SK-N-SH treated with all-trans-retinoic acid at 6 μM for 48 hours (cell line): Measurements from ENCODE around the gene TTLL13.
A peak's percentile ranks its signal among the peaks of the same experiment; 100 is the strongest.

Experiments used
- ATAC-seq: fragments of 200-7000 bp; cut with Tn5 transposase; 3 replicates; pipeline ENCODE4 v1.9.1; 2020; ENCODE audit warnings: mild to moderate bottlenecking, moderate library complexity
- ARNTL ChIP-seq: fragments of 450-650 bp; formaldehyde crosslinking; IDR thresholded peaks from 2 replicates; pipeline ENCODE4 v1.5.0; 2020; ENCODE audit warnings: low read depth, mild to moderate bottlenecking, moderate library complexity, borderline replicate concordance
- CSDC2 ChIP-seq: fragments of 250-450 bp; sonication (Bioruptor Pico); IDR thresholded peaks from 2 replicates; pipeline ENCODE4 v1.5.0; 2020; ENCODE audit warnings: mild to moderate bottlenecking, moderate library complexity
- ESRRG ChIP-seq: fragments of 250-450 bp; sonication (Bioruptor Pico); IDR thresholded peaks from 2 replicates; pipeline ENCODE4 v1.6.1; 2021; ENCODE audit warnings: mild to moderate bottlenecking
- GLIS3 ChIP-seq: fragments of 250-450 bp; sonication (Bioruptor Pico); IDR thresholded peaks from 2 replicates; pipeline ENCODE4 v1.5.0; 2020; ENCODE audit warnings: mild to moderate bottlenecking, moderate library complexity
- ISL1 ChIP-seq: fragments of 250-450 bp; sonication (Bioruptor Pico); IDR thresholded peaks from 2 replicates; pipeline ENCODE4 v2.1.2; 2022; ENCODE audit warnings: mild to moderate bottlenecking, moderate library complexity
- OSR1 ChIP-seq: fragments of 250-450 bp; sonication (Bioruptor Pico); IDR thresholded peaks from 2 replicates; pipeline ENCODE4 v1.8.0; 2022; ENCODE audit warnings: moderate library complexity, mild to moderate bottlenecking, inconsistent platforms
- PPARA ChIP-seq: fragments of 250-450 bp; sonication (Bioruptor Pico); IDR thresholded peaks from 2 replicates; pipeline ENCODE4 v1.5.0; 2020; ENCODE audit warnings: mild to moderate bottlenecking, borderline replicate concordance
- RARB ChIP-seq: fragments of 250-450 bp; sonication (Bioruptor Pico); IDR thresholded peaks from 2 replicates; pipeline ENCODE4 v1.8.0; 2021; ENCODE audit warnings: mild to moderate bottlenecking, moderate library complexity
- SNAI2 ChIP-seq: fragments of 250-450 bp; sonication (Bioruptor Pico); IDR thresholded peaks from 2 replicates; pipeline ENCODE4 v1.5.0; 2020; ENCODE audit warnings: mild to moderate bottlenecking, moderate library complexity
- TCF4 ChIP-seq: fragments of 250-450 bp; sonication (Bioruptor Pico); IDR thresholded peaks from 2 replicates; pipeline ENCODE4 v1.8.0; 2021; ENCODE audit warnings: mild to moderate bottlenecking, moderate library complexity, borderline replicate concordance
- TOX ChIP-seq: fragments of 250-450 bp; sonication (Bioruptor Pico); IDR thresholded peaks from 2 replicates; pipeline ENCODE4 v1.8.0; 2021; ENCODE audit warnings: mild to moderate bottlenecking, moderate library complexity, borderline replicate concordance
- ZC3H10 ChIP-seq: fragments of 250-450 bp; sonication (Bioruptor Pico); IDR thresholded peaks from 2 replicates; pipeline ENCODE4 v1.5.1; 2021; ENCODE audit warnings: mild to moderate bottlenecking, moderate library complexity
- ZFP3 ChIP-seq: fragments of 250-450 bp; sonication (Bioruptor Pico); IDR thresholded peaks from 2 replicates; pipeline ENCODE4 v1.5.0; 2020; ENCODE audit warnings: mild to moderate bottlenecking, moderate library complexity
- ZNF565 ChIP-seq: fragments of 450-650 bp; formaldehyde crosslinking; conservative IDR thresholded peaks from 2 replicates; pipeline ENCODE4 v1.5.0; 2020; ENCODE audit warnings: low read depth, mild to moderate bottlenecking, moderate library complexity
- ZNF70 ChIP-seq: fragments of 450-650 bp; formaldehyde crosslinking; IDR thresholded peaks from 2 replicates; pipeline ENCODE4 v1.5.0; 2020; ENCODE audit warnings: mild to moderate bottlenecking, moderate library complexity
- TF ChIP-seq, protein P1 (sequence below): fragments of 250-450 bp; sonication (Bioruptor Pico); IDR thresholded peaks from 2 replicates; pipeline ENCODE4 v1.5.1; 2020; ENCODE audit warnings: low read depth, mild to moderate bottlenecking, moderate library complexity
- TF ChIP-seq, protein P2 (sequence below): fragments of 250-450 bp; sonication (Bioruptor Pico); IDR thresholded peaks from 2 replicates; pipeline ENCODE4 v1.8.0; 2021; ENCODE audit warnings: low read depth, mild to moderate bottlenecking, moderate library complexity, borderline replicate concordance
- TF ChIP-seq, protein P3 (sequence below): fragments of 250-450 bp; sonication (Bioruptor Pico); IDR thresholded peaks from 2 replicates; pipeline ENCODE4 v1.5.0; 2020; ENCODE audit warnings: mild to moderate bottlenecking, moderate library complexity
- TF ChIP-seq, protein P4 (sequence below): fragments of 250-450 bp; sonication (Bioruptor Pico); IDR thresholded peaks from 2 replicates; pipeline ENCODE4 v1.5.1; 2021; ENCODE audit warnings: mild to moderate bottlenecking, moderate library complexity

Gene TTLL13

DNA sequence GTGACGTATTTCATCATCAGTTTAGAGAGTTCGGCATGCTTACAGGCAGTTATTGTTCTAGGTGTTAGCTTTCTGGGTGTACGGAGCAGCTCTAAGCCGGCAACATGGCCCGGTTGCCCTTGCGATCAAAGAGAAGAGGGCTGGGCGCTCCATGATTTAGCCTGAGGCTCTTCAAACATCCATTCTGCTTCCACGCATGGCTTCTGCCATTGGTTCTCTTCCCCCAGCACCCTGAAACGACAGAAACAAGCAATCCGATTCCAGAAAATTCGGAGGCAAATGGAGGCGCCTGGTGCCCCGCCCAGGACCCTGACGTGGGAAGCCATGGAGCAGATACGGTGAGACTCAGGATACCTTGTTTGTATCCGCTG, 16.7 kb downstream of the TTLL13 start (continued):
- TF ChIP-seq OSR1 (CRISPR knock-in tag) (no peak), CSDC2 (CRISPR knock-in tag) (no peak), ZC3H10 (CRISPR knock-in tag) (no peak)
- TF ChIP-seq, all 23 proteins: peak for 0

DNA sequence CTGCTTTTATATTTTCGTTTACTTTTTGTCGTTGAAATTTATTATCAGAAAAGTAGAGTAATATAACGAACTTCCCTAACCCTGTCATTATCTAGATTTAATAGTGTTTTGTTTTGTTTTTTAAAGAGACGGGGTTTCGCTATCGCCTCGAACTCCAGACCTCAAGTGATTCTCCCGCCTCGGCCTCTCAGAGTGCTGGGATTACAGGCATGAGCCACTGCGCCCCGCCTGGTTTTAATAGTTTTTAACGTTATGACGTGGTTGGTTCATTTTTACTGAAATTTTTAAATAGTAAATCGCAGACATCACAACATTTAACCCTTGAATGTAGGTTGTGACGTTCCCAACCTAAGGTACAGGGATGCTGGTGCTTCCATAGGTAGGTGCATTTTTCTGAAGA, 17.1 kb downstream of the TTLL13 start:
- TF ChIP-seq TCF4, result no peak
- 0 out of 3 replicates have a peak, but pooled peaks have one; percentile 10 for ATAC-seq

DNA sequence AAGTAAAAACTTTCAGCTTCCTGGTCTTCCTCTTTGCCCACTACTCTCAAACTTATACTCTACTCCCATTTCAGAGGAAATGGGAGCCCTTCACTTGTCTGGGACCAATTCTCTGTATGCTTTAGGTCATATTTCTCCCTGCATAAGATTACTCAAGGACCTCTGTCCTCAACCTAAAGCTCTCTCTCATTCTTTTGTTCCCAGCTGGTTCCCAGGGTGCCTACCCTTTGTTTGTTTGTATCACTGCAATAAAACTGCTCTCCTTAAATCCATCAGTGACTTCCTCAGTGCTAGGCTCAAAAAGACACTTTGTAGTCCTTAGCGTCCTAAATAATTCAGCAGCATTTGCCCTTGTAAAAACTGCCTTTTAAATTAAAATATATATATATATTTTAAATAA, 19.1 kb downstream of the TTLL13 start:
- ATAC-seq, result no peak
- TF ChIP-seq, protein P1, sequence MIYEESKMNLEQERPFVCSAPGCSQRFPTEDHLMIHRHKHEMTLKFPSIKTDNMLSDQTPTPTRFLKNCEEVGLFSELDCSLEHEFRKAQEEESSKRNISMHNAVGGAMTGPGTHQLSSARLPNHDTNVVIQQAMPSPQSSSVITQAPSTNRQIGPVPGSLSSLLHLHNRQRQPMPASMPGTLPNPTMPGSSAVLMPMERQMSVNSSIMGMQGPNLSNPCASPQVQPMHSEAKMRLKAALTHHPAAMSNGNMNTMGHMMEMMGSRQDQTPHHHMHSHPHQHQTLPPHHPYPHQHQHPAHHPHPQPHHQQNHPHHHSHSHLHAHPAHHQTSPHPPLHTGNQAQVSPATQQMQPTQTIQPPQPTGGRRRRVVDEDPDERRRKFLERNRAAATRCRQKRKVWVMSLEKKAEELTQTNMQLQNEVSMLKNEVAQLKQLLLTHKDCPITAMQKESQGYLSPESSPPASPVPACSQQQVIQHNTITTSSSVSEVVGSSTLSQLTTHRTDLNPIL, result no peak
- TF ChIP-seq GLIS3 (CRISPR knock-in tag) (no peak), ZFP3 (CRISPR knock-in tag) (no peak), SNAI2 (CRISPR knock-in tag) (no peak), ARNTL (no peak), ESRRG (CRISPR knock-in tag) (no peak), ZC3H10 (CRISPR knock-in tag) (no peak), CSDC2 (CRISPR knock-in tag) (no peak)
- TF ChIP-seq, protein P2, sequence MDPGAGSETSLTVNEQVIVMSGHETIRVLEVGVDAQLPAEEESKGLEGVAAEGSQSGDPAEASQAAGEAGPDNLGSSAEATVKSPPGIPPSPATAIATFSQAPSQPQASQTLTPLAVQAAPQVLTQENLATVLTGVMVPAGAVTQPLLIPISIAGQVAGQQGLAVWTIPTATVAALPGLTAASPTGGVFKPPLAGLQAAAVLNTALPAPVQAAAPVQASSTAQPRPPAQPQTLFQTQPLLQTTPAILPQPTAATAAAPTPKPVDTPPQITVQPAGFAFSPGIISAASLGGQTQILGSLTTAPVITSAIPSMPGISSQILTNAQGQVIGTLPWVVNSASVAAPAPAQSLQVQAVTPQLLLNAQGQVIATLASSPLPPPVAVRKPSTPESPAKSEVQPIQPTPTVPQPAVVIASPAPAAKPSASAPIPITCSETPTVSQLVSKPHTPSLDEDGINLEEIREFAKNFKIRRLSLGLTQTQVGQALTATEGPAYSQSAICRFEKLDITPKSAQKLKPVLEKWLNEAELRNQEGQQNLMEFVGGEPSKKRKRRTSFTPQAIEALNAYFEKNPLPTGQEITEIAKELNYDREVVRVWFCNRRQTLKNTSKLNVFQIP (CRISPR knock-in tag), result no peak
- TF ChIP-seq, protein P3, sequence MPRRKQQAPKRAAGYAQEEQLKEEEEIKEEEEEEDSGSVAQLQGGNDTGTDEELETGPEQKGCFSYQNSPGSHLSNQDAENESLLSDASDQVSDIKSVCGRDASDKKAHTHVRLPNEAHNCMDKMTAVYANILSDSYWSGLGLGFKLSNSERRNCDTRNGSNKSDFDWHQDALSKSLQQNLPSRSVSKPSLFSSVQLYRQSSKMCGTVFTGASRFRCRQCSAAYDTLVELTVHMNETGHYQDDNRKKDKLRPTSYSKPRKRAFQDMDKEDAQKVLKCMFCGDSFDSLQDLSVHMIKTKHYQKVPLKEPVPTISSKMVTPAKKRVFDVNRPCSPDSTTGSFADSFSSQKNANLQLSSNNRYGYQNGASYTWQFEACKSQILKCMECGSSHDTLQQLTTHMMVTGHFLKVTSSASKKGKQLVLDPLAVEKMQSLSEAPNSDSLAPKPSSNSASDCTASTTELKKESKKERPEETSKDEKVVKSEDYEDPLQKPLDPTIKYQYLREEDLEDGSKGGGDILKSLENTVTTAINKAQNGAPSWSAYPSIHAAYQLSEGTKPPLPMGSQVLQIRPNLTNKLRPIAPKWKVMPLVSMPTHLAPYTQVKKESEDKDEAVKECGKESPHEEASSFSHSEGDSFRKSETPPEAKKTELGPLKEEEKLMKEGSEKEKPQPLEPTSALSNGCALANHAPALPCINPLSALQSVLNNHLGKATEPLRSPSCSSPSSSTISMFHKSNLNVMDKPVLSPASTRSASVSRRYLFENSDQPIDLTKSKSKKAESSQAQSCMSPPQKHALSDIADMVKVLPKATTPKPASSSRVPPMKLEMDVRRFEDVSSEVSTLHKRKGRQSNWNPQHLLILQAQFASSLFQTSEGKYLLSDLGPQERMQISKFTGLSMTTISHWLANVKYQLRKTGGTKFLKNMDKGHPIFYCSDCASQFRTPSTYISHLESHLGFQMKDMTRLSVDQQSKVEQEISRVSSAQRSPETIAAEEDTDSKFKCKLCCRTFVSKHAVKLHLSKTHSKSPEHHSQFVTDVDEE (CRISPR knock-in tag), result no peak

DNA sequence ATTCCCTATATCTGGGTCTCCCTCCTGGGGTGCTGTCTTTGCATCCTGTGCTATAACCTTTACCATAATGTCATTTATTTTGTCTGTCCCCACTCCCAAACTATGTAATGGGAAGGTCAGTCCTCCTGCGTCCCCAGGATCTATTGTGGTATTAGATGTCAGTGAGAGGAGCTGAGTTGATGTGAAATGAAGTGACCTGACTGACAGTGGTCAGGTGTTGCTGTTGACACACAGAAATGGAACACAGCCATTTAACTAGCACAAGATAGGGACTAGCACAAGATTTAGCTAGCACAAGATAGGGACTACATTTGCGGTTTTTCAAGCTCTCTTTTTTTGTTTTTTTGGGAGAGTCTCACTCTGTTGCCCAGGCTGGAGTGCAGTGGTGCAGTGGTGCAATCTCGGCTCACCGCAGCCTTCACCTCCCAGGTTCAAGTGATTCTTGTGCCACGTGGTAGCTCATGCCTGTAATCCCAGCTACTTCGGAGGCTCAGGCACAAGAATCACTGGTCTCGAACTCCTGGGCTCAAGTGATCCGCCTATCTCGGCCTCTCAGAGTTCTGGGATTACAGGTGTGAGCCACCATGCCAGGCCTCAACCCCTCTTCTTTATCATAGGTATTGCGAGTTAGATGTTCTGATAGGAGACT, 21.3 kb downstream of the TTLL13 start:
- TF ChIP-seq, protein P2 (CRISPR knock-in tag), result no peak
- TF ChIP-seq GLIS3 (CRISPR knock-in tag), result no peak
- no peak for TF ChIP-seq ISL1 (CRISPR knock-in tag)
- TF ChIP-seq TOX, result no peak
- no peak for TF ChIP-seq ARNTL
- ATAC-seq, result no peak

DNA sequence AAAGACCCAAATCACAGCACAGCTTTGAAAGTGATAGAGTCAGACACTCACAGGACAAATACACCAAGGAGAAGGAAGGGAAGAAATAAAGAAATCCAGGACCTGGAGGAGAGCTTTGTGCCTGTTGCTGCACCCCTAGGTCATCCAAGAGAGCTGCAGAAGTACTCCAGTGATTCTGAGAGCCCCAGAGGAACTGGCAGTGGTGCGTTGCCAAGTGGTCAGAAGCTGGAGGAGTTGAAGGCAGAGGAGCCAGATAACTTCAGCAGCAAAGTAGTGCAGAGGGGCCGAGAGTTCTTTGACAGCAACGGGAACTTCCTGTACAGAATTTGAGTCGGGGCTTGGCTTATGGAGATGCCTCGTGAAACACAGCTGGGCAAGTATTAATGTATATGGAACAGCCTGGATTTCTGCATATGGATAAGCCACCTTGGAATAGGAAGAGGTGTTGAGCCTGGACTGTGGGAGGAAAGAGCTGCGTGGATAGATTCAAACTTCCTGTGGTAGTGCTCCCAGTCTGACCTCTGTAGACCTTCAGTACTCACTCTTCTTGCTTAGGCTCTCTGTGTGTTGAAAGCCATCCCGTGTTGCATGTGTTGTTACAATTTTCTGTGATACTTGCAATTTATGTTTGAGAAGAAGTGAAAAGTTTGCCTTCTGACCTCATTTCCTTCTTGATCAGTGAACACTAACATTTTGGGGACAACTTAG, 22.3 kb downstream of the TTLL13 start:
- ATAC-seq, result no peak
- TF ChIP-seq ZFP3 (CRISPR knock-in tag), result no peak
- no peak for TF ChIP-seq TCF4
- TF ChIP-seq, protein P2 (CRISPR knock-in tag), result no peak
- no peak for TF ChIP-seq GLIS3 (CRISPR knock-in tag)
- TF ChIP-seq RARB, result no peak
- no peak for TF ChIP-seq ESRRG (CRISPR knock-in tag)
- no peak for TF ChIP-seq ZNF565 (CRISPR knock-in tag)
- no peak for TF ChIP-seq PPARA (CRISPR knock-in tag)
- TF ChIP-seq, protein P4, sequence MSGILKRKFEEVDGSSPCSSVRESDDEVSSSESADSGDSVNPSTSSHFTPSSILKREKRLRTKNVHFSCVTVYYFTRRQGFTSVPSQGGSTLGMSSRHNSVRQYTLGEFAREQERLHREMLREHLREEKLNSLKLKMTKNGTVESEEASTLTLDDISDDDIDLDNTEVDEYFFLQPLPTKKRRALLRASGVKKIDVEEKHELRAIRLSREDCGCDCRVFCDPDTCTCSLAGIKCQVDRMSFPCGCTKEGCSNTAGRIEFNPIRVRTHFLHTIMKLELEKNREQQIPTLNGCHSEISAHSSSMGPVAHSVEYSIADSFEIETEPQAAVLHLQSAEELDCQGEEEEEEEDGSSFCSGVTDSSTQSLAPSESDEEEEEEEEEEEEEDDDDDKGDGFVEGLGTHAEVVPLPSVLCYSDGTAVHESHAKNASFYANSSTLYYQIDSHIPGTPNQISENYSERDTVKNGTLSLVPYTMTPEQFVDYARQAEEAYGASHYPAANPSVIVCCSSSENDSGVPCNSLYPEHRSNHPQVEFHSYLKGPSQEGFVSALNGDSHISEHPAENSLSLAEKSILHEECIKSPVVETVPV (CRISPR knock-in tag), result no peak
- TF ChIP-seq ISL1 (CRISPR knock-in tag), result no peak
- TF ChIP-seq ZC3H10 (CRISPR knock-in tag), result no peak
- TF ChIP-seq ZNF70 (CRISPR knock-in tag), result no peak
- TF ChIP-seq, protein P3 (CRISPR knock-in tag), result no peak
